Loucy (cell line): ENCODE results near the gene RPH3AL.
"Not testable (repeated sequence)": the region's sequence is repeated elsewhere in the genome, so short reads cannot be mapped to it uniquely, and the experiment has no call there.

Experiments used
- H2AFZ ChIP-seq: fragments of 200-600 bp; sonication (generic); 2 replicates; pipeline ENCODE4 v1.6.0; 2016; ENCODE audit warnings: antibody characterized with exemption, mild to moderate bottlenecking, low read length, moderate library complexity
- H3F3A ChIP-seq: fragments of 200-600 bp; 2 replicates; pipeline ENCODE4 v1.6.0; 2016; ENCODE audit warnings: antibody characterized with exemption, low read depth, mild to moderate bottlenecking
- H3K27me3 ChIP-seq: fragments of 200-600 bp; sonication (generic); 2 replicates; pipeline ENCODE4 v1.6.1; 2014; ENCODE audit warnings: low read length, mild to moderate bottlenecking; ENCODE audit not compliant: insufficient read depth, poor library complexity, severe bottlenecking
- H3K36me3 ChIP-seq: fragments of 200-600 bp; sonication (generic); 2 replicates; pipeline ENCODE4 v1.6.1; 2016; ENCODE audit warnings: low read length; ENCODE audit not compliant: insufficient read depth
- H3K4me1 ChIP-seq: fragments of 200-600 bp; sonication (generic); 2 replicates; pipeline ENCODE4 v1.5.1; 2014; ENCODE audit warnings: low read length, mild to moderate bottlenecking; ENCODE audit not compliant: insufficient read depth, poor library complexity, severe bottlenecking
- H3K4me2 ChIP-seq: fragments of 200-600 bp; sonication (generic); 2 replicates; pipeline ENCODE4 v1.6.0; 2014; ENCODE audit warnings: antibody characterized with exemption, low read length, low read depth, mild to moderate bottlenecking; ENCODE audit not compliant: poor library complexity, severe bottlenecking
- H3K4me3 ChIP-seq: fragments of 200-600 bp; sonication (generic); 2 replicates; pipeline ENCODE4 v1.5.1; 2014; ENCODE audit warnings: low read length, mild to moderate bottlenecking, mixed read lengths; ENCODE audit not compliant: poor library complexity, severe bottlenecking
- H3K79me2 ChIP-seq: fragments of 200-600 bp; sonication (generic); 2 replicates; pipeline ENCODE4 v1.6.1; 2014; ENCODE audit warnings: low read length; ENCODE audit not compliant: insufficient read depth
- H3K9ac ChIP-seq: fragments of 200-600 bp; sonication (generic); 2 replicates; pipeline ENCODE4 v1.6.0; 2014; ENCODE audit warnings: mild to moderate bottlenecking, low read depth, low read length, moderate library complexity; ENCODE audit not compliant: poor library complexity, severe bottlenecking
- H3K9me2 ChIP-seq: fragments of 200-600 bp; sonication (generic); replicated peaks from 2 replicates; pipeline ENCODE4 v1.6.1; 2016; ENCODE audit warnings: low read depth, low read length, mixed read lengths
- H3K9me3 ChIP-seq: fragments of 200-600 bp; sonication (generic); 2 replicates; pipeline ENCODE4 v1.6.1; 2014; ENCODE audit warnings: mild to moderate bottlenecking, antibody characterized with exemption, low read length, low read depth; ENCODE audit not compliant: insufficient read depth
- H4K20me1 ChIP-seq: fragments of 200-600 bp; sonication (generic); 2 replicates; pipeline ENCODE4 v1.6.0; 2014; ENCODE audit warnings: antibody characterized with exemption, low read length, mild to moderate bottlenecking; ENCODE audit not compliant: insufficient read depth, poor library complexity, severe bottlenecking
- EZH2phosphoT487 ChIP-seq: fragments of 200-600 bp; IDR thresholded peaks from 2 replicates; pipeline ENCODE4 v1.6.1; 2018; ENCODE audit warnings: antibody characterized with exemption, mild to moderate bottlenecking, moderate library complexity, borderline replicate concordance
- TF ChIP-seq, protein P1 (sequence below): fragments of 200-600 bp; sonication (generic); conservative IDR thresholded peaks from 2 replicates; pipeline ENCODE4 v1.5.1; 2014; ENCODE audit warnings: mild to moderate bottlenecking, antibody characterized with exemption, low read length

Gene RPH3AL

GRCh38 chr17:199806-200545 is 152.6 kb downstream of the RPH3AL start:
- Histone ChIP-seq H3K4me1 (no peaks in the 10 kb centered on the region), H3K4me3 (no peak overlapping the region), H3K36me3 (no peaks in the 10 kb centered on the region), H3K9me3 (peaks cover 4% of the 10 kb centered on the region; the same call in 1 of the 2 replicates), H4K20me1 (no peaks in the 10 kb centered on the region), H3K27me3 (no peaks in the 10 kb centered on the region), H3F3A (no peaks in the 10 kb centered on the region), H3K9ac (no peak overlapping the region), H3K9me2 (no peaks in the 10 kb centered on the region), H3K79me2 (no peaks in the 10 kb centered on the region), H2AFZ (no peak overlapping the region), H3K4me2 (no peak overlapping the region)
- TF ChIP-seq EZH2phosphoT487, result no peak
- TF ChIP-seq, protein P1, sequence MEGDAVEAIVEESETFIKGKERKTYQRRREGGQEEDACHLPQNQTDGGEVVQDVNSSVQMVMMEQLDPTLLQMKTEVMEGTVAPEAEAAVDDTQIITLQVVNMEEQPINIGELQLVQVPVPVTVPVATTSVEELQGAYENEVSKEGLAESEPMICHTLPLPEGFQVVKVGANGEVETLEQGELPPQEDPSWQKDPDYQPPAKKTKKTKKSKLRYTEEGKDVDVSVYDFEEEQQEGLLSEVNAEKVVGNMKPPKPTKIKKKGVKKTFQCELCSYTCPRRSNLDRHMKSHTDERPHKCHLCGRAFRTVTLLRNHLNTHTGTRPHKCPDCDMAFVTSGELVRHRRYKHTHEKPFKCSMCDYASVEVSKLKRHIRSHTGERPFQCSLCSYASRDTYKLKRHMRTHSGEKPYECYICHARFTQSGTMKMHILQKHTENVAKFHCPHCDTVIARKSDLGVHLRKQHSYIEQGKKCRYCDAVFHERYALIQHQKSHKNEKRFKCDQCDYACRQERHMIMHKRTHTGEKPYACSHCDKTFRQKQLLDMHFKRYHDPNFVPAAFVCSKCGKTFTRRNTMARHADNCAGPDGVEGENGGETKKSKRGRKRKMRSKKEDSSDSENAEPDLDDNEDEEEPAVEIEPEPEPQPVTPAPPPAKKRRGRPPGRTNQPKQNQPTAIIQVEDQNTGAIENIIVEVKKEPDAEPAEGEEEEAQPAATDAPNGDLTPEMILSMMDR, result no peak

- Histone ChIP-seq H3K79me2 (no peaks in the 10 kb centered on the region), H3F3A (no peaks in the 10 kb centered on the region), H3K4me1 (no peaks in the 10 kb centered on the region), H3K9me2 (no peaks in the 10 kb centered on the region), H4K20me1 (no peaks in the 10 kb centered on the region), H3K4me2 (no peak overlapping the region), H3K9me3 (peaks cover 4% of the 10 kb centered on the region; the same call in 1 of the 2 replicates), H3K36me3 (no peaks in the 10 kb centered on the region), H2AFZ (no peak overlapping the region), H3K27me3 (no peaks in the 10 kb centered on the region), H3K9ac (no peak overlapping the region), H3K4me3 (no peak overlapping the region)
- TF ChIP-seq, protein P1, result no peak
- TF ChIP-seq EZH2phosphoT487, result no peak
Measured at GRCh38 chr17:199191-199604, 153.4 kb downstream of the RPH3AL start.

DNA sequence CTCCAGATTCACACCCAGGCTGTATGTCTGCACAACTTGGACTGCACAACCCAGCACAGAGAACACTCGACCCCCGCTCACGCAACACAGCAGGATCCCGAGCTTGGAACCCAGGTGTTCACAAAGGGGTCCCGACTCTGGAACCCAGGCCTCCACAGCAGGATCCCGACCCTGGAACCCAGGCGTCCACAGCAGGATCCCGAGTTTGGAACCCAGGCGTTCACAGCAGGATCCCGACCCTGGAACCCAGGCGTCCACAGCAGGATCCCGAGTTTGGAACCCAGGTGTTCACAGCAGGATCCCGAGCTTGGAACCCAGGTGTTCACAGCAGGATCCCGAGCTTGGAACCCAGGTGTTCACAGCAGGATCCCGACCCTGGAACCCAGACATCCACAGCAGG is 154.4 kb downstream of the RPH3AL start:
- H3K36me3 ChIP-seq, H3K4me3 ChIP-seq, H2AFZ ChIP-seq, H4K20me1 ChIP-seq, H3F3A ChIP-seq, H3K4me1 ChIP-seq, H3K4me2 ChIP-seq, H3K9ac ChIP-seq, H3K27me3 ChIP-seq, H3K9me3 ChIP-seq, H3K79me2 ChIP-seq, H3K9me2 ChIP-seq: not testable (repeated sequence)

DNA sequence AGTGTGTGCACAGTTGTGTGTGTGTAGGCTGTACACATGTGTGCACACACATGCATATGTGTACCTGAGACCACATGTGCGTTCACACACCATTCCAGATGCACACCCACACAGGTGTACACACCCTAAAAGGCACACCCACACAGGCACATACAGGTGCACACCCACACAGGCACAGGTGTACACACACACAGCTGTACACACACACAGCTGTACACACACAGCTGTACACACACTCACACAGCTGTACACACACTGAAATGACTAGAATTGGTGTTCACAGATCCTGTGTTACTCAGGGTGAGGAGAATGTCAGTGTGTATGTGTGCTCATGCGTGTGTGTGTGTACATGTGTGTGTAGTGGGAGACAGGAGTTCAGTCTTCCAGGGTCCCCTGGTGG is 155.3 kb downstream of the RPH3AL start:
- Histone ChIP-seq H3K4me1 (no peaks in the 10 kb centered on the region), H3K36me3 (no peaks in the 10 kb centered on the region)
- no peak for TF ChIP-seq EZH2phosphoT487
- TF ChIP-seq, protein P1, result no peak

More for the DNA sequence above, 155.3 kb downstream of the RPH3AL start:
- Histone ChIP-seq H3K9me2 (no peaks in the 10 kb centered on the region), H4K20me1 (no peaks in the 10 kb centered on the region), H3K9me3 (peaks cover 14% of the 10 kb centered on the region; the same call in 1 of the 2 replicates), H3K4me3 (no peak overlapping the region), H3K9ac (no peak overlapping the region), H3K79me2 (no peaks in the 10 kb centered on the region), H2AFZ (no peak overlapping the region), H3K27me3 (no peaks in the 10 kb centered on the region), H3F3A (no peaks in the 10 kb centered on the region), H3K4me2 (no peak overlapping the region)
